ENCODE measurements around the gene AHRR.

DNA sequence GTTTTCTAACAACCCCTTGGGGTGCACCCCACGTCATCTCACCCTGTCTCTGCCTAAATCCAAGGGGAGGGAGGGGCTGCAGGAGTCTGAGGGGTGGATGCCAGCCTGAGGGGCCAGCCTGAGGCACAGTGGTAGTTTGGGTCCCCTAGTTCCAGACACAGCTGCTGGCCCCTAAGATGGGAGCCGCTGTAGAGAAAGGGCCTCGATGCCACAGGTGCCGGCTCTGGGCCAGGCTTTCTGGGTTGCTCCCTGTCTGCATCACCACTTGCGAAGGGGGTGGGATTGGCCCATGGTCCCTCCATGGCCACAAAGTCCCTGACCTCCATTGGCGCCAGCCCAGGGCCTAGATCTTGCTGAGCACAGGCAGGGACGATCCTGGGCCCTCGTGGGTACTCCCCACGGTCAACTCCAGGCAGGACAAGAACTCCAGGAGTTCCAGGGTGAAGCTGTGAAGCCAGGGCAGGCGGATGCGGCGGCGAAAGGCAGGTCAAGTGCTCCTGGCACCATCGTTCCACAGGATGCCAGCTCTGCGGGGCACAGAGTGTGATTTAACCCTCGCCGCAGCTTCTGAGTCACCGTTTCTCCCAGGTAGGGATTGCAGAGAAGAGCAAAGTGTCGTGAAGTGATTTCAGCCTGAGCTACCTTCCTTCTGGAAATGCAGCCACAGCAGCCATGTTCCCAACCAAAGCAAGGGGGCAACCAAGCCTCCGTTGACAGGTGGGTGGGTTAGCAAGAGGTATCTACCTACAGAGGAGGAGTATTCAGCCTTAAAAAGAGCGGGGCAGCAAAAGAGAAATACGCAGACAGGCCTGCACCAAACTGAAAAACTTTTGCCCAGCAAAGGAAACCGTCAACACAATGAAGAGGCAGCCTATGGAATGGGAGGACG, 79.9 kb downstream of the AHRR start:
- TF ChIP-seq MTA3 (IDR thresholded peaks at IDR 0.05; ENCODE audit: borderline replicate concordance, low read length) (no peak), POLR2A (IDR thresholded peaks at IDR 0.05; ENCODE audit: low read depth, low read length) (no peak), SREBF1 (IDR thresholded peaks at IDR 0.05; ENCODE audit: low read length) (no peak)
- TF ChIP-seq, protein P1, sequence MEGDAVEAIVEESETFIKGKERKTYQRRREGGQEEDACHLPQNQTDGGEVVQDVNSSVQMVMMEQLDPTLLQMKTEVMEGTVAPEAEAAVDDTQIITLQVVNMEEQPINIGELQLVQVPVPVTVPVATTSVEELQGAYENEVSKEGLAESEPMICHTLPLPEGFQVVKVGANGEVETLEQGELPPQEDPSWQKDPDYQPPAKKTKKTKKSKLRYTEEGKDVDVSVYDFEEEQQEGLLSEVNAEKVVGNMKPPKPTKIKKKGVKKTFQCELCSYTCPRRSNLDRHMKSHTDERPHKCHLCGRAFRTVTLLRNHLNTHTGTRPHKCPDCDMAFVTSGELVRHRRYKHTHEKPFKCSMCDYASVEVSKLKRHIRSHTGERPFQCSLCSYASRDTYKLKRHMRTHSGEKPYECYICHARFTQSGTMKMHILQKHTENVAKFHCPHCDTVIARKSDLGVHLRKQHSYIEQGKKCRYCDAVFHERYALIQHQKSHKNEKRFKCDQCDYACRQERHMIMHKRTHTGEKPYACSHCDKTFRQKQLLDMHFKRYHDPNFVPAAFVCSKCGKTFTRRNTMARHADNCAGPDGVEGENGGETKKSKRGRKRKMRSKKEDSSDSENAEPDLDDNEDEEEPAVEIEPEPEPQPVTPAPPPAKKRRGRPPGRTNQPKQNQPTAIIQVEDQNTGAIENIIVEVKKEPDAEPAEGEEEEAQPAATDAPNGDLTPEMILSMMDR (IDR thresholded peaks at IDR 0.05 in 2 of 3, conservative IDR thresholded peaks at IDR 0.05 in 1 of 3; ENCODE audit: control insufficient read depth in 2 of 3, extremely low read depth in 1 of 3, insufficient read depth in 1 of 3, low read depth in 3 of 3, low read length in 3 of 3) = no peak
- TF ChIP-seq, protein P2, sequence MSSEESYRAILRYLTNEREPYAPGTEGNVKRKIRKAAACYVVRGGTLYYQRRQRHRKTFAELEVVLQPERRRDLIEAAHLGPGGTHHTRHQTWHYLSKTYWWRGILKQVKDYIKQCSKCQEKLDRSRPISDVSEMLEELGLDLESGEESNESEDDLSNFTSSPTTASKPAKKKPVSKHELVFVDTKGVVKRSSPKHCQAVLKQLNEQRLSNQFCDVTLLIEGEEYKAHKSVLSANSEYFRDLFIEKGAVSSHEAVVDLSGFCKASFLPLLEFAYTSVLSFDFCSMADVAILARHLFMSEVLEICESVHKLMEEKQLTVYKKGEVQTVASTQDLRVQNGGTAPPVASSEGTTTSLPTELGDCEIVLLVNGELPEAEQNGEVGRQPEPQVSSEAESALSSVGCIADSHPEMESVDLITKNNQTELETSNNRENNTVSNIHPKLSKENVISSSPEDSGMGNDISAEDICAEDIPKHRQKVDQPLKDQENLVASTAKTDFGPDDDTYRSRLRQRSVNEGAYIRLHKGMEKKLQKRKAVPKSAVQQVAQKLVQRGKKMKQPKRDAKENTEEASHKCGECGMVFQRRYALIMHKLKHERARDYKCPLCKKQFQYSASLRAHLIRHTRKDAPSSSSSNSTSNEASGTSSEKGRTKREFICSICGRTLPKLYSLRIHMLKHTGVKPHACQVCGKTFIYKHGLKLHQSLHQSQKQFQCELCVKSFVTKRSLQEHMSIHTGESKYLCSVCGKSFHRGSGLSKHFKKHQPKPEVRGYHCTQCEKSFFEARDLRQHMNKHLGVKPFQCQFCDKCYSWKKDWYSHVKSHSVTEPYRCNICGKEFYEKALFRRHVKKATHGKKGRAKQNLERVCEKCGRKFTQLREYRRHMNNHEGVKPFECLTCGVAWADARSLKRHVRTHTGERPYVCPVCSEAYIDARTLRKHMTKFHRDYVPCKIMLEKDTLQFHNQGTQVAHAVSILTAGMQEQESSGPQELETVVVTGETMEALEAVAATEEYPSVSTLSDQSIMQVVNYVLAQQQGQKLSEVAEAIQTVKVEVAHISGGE (CRISPR knock-in tag; IDR thresholded peaks at IDR 0.05) = no peak

Data from GM12878 (cell line).